AG04450 (cell line): Measurements from ENCODE around the gene ENOX1. TPM values are rescaled to one million over a fixed set of nuclear protein-coding genes. Genes with fewer than 3 reads are reported as not detected.

Experiments
- CTCF ChIA-PET: fragments of 300-600, 350-600 bp; formaldehyde crosslinking; extraction: SDS; loops from one replicate; lab custom pipeline; 2022; ENCODE audit warnings: antibody characterized with exemption, inconsistent platforms; lab: Charles Lee
- POLR2A ChIA-PET: fragments of 350-600 bp; formaldehyde crosslinking; extraction: SDS; loops from one replicate; lab custom pipeline; 2021; ENCODE audit warnings: antibody characterized with exemption, inconsistent platforms; lab: Yijun Ruan, JAX
- DNase-seq: peaks from one replicate; pipeline ENCODE4 v3.0.0-alpha.2; 2011; ENCODE audit warnings: low read depth, low spot score
- H3K27ac ChIP-seq: one replicate; pipeline ENCODE4 v1.5.1; 2012; ENCODE audit warnings: low read depth, low read length, control low read depth
- H3K27me3 ChIP-seq: one replicate; pipeline ENCODE4 v1.6.0; 2012; ENCODE audit warnings: low read length; ENCODE audit not compliant: control insufficient read depth, insufficient read depth
- H3K4me3 ChIP-seq: 2 replicates; pipeline ENCODE4 v1.5.1; 2011; ENCODE audit warnings: mild to moderate bottlenecking, low read depth, low read length, control low read depth
- H3K9me3 ChIP-seq: 2 replicates; pipeline ENCODE4 v1.5.1; 2012; ENCODE audit warnings: low read length; ENCODE audit not compliant: control insufficient read depth, insufficient read depth
- CTCF ChIP-seq: IDR thresholded peaks from 2 replicates; pipeline ENCODE4 v1.5.1; 2011; ENCODE audit warnings: low read depth, low read length, control low read depth, inconsistent platforms
- polyA plus RNA-seq: library from polyadenylated mRNA; depleted of rRNA; stranded (reverse); fragments of >200 nt; gene quantifications from 2 replicates; pipeline ENCODE4 v1.2.3, GENCODE V29; 2011

Gene ENOX1
- polyA plus RNA-seq, 1 experiment, result 3.9 TPM

GRCh38 chr13:43269037-43269481 lies 517.7 kb downstream of the ENOX1 start:
- H3K27ac ChIP-seq, result peak overlapping the region; percentile 91
- DNase-seq, result peak; percentile 98
- CTCF ChIA-PET, result no interaction called here
- H3K9me3 ChIP-seq, result no peaks in the 10 kb centered on the region
- H3K4me3 ChIP-seq, result no peak overlapping the region
- POLR2A ChIA-PET, result interaction anchor here (0.7 to 1.8 kb wide), 10 partner anchors 8 to 610 kb away, joined by 3 to 6 read pairs (median 3); partner anchors contain the start of gene CCDC122
- no peak for TF ChIP-seq CTCF
- no peaks in the 10 kb centered on the region for H3K27me3 ChIP-seq

GRCh38 chr13:43268632-43269031 lies 518.1 kb downstream of the ENOX1 start:
- Histone ChIP-seq H3K27me3 (no peaks in the 10 kb centered on the region), H3K27ac (peak overlapping the region; percentile 91), H3K9me3 (no peaks in the 10 kb centered on the region), H3K4me3 (peak overlapping the region; percentile 7; the same call in 1 of the 2 replicates)
- POLR2A ChIA-PET, result interaction anchor here (0.9 to 1.8 kb wide), 7 partner anchors 9 to 610 kb away, joined by 3 to 6 read pairs (median 4); partner anchors contain the start of gene CCDC122
- no peak for DNase-seq
- CTCF ChIA-PET, result interaction anchor here (1.2 kb wide), 1 partner anchor 673 kb away, joined by 4 read pairs; no protein-coding TSS in a partner anchor
- TF ChIP-seq CTCF, result no peak

GRCh38 chr13:43267916-43268315 lies 518.9 kb downstream of the ENOX1 start:
- POLR2A ChIA-PET, result no interaction called here
- CTCF ChIA-PET, result interaction anchor here (1.2 kb wide), 1 partner anchor 673 kb away, joined by 4 read pairs; no protein-coding TSS in a partner anchor

GRCh38 chr13:43266936-43267615 lies 519.7 kb downstream of the ENOX1 start:
- POLR2A ChIA-PET, result no interaction called here
- H3K27ac ChIP-seq, result no peak overlapping the region
- no peaks in the 10 kb centered on the region for H3K9me3 ChIP-seq
- no peaks in the 10 kb centered on the region for H3K27me3 ChIP-seq
- no peak for DNase-seq
- TF ChIP-seq CTCF, result no peak
- H3K4me3 ChIP-seq, result no peak overlapping the region
- CTCF ChIA-PET, result no interaction called here

More at GRCh38 chr13:43267916-43268315, 518.9 kb downstream of the ENOX1 start:
- TF ChIP-seq CTCF, result no peak
- no peaks in the 10 kb centered on the region for H3K27me3 ChIP-seq
- no peak overlapping the region for H3K4me3 ChIP-seq
- DNase-seq, result no peak
- H3K27ac ChIP-seq, result no peak overlapping the region
- no peaks in the 10 kb centered on the region for H3K9me3 ChIP-seq

- no peak for DNase-seq
- TF ChIP-seq CTCF, result no peak
- H3K27me3 ChIP-seq, result no peaks in the 10 kb centered on the region
- POLR2A ChIA-PET, result no interaction called here
- H3K27ac ChIP-seq, result no peak overlapping the region
- CTCF ChIA-PET, result interaction anchor here (0.7 kb wide), 1 partner anchor 14 kb away, joined by 3 read pairs; no protein-coding TSS in a partner anchor
- H3K4me3 ChIP-seq, result no peak overlapping the region
- H3K9me3 ChIP-seq, result no peaks in the 10 kb centered on the region
Observed at GRCh38 chr13:43265028-43265427, 521.7 kb downstream of the ENOX1 start.
